NCI-H1436 treated with DMSO at 0.1 percent for 48 hours (cell line): ENCODE data around the gene ZNF836.
A peak's percentile ranks its signal among the peaks of the same experiment; 100 is the strongest.

ENCODE experiments used
- DNase-seq: peaks from one replicate; lab custom pipeline; 2025; lab: John Stamatoyannopoulos, UW

Gene ZNF836

DNA sequence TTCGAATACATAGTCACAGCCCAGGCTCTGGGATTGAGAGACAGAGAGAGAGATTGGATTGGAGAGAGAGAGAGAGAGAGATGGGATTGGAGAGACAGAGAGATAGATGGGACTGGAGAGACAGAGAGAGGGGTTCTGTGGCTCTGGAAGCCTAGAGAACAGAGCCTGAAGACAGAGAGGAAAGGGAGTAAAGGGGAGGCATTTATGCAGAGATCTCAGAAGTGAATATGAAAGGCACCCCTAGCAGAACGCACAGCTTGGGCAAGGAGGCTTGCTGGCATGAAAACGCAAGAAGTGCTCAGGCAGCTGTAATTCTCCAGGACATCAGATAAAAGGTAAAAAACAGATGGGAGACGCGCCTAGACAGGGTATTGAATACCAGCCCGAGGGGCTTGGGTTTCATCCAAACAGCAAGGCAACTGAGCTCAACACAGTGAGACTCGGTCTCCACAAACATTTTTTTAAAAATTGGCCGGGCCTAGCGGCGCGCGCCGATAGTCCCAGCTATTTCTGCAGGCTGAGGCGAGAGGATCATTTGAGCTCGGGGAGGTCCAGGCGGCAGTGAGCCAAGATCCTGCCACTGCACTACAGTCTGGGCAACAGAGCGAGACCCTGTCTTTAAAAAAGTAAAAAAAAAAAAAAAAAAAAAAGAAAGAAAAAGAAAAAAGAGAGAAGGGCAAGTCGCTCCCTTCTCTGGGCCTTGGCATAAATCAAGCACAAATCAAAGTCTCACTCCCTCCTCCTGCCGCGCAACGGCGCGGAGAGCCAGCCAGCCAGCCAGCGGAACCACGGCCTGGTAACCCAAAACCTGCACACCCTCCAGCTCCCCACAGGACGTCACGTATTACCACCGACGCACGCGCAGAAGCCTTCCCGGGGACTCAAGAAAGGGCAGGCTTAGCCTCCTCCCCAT is 17.7 kb upstream of the ZNF836 start:
- no peak for DNase-seq

GRCh38 chr19:52187407-52187806 is 16.0 kb upstream of the ZNF836 start:
- no peak for DNase-seq

DNA sequence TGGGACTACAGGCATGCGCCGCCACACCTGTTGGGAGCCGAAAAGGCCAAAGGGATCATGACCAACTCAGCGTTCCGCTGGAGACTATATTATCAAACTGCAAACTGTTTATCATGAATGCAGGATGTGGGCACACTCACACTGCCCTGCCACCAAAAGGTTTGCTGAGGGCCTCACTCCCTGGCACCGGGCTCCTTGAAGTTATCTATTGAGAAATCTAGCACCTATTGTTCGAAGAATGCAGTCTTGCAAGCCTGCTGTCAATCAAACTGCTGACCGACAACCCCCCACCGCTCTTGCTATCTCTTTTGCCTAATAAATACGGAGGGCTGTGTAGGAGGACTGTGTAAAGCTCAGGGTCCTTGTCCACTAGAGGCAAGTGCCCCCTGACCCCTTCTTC is 5.2 kb upstream of the ZNF836 start:
- DNase-seq, result no peak

- no peak for DNase-seq
Measured at GRCh38 chr19:52172347-52172746, 926 bp upstream of the ZNF836 start.

- no peak for DNase-seq
Measured at GRCh38 chr19:52170863-52171320, 529 bp downstream of the ZNF836 start.

- no peak for DNase-seq
Measured at GRCh38 chr19:52170304-52170703, 1.1 kb downstream of the ZNF836 start.

GRCh38 chr19:52155596-52156359 is 15.6 kb downstream of the ZNF836 start:
- DNase-seq, result no peak

DNA sequence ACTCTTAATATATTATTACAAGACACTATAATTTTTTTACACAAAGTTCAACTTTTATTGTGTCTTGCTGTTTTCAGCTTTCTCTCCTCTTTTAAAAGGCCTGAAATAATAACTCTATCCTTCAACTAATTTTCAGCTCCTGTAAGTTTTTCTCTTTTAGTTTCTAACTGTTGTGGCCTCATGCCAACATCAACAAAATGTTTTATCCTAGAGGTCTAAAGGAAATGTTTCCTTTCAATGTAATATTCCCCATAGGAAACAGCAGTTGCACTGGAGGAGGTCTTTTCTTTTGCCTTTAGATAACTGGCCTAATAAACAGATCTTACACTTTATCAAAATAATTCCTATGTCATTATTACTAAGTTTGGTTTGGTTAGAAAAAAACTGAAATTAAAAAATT is 23.2 kb downstream of the ZNF836 start:
- DNase-seq, result no peak

DNA sequence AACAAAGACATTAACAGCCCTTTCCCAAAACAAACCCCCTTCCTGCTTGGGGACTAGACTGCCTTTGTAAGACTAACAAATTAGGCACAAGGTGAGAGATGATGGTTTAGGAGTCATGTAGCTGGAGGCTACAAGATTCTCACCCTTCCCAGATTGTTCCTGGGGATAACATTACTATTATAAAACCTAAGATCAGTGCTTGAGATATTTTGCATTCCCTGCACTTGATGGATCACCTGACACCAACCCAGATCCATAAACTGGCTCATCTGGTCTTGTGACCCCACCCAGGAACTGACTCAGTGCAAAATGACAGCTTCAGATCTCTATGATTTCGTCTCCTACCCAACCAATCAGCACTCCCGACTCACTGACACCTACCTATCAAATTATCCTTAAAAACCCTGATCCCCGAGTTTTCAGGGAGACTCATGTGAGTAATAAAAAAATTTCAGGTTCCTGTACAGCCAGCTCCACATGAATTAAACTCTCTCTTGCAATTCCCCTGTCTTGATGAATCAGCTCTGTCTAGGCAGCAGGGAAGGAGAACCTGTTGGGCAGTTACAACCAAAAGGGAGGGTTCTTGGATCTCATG is 29.3 kb downstream of the ZNF836 start:
- DNase-seq, result no peak

DNA sequence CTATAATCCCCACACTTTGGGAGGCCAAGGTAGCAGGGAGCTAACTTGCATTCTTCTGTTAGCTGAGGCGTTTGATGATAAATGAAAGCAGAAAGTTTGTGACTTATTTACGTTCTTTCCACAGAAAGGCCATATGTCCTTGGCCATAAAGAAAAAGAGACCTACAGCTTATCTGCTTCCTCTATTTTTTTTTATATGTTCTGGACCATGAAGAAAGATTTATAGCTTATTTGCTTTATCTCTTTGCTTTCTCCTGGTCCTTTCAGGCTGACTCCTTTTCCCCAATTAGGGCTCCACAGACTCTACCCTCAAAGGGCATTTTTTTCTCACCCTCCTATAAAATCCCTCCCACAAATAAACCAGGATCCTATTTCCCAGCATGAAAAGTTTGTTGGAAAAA is 30.2 kb downstream of the ZNF836 start:
- DNase-seq, result no peak

DNA sequence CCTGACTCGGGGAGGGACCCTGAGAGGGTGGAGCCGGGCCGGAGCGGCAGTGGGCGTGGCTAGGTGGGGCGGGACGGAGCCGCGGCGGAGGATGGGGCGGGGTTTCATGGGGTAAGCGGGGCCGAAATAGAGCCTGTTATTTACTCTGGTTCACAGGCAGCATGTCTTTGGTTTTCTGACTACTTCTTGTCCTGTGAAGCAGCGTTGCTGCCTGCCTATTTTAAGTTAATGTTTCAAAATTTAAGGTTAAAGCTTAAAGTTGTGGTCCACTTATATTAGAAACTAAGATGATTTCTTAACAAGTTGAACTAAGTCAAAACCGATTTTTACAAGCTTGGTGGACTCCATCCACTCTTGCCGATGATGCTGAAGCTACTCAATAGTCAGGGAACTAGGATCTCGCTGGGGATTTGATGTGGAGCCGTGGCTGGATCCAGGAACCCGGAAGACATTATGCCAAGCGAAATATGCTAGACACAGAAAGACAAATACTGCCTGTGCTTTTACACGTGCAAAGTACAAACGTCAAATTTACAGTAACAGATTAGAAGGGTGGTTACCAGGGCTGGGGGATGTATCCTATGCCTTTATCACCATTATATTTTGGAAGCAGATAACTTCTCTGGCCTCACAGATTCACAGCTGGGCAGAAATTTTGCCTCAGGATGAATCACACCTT is 31.2 kb downstream of the ZNF836 start:
- DNase-seq, result no peak

DNA sequence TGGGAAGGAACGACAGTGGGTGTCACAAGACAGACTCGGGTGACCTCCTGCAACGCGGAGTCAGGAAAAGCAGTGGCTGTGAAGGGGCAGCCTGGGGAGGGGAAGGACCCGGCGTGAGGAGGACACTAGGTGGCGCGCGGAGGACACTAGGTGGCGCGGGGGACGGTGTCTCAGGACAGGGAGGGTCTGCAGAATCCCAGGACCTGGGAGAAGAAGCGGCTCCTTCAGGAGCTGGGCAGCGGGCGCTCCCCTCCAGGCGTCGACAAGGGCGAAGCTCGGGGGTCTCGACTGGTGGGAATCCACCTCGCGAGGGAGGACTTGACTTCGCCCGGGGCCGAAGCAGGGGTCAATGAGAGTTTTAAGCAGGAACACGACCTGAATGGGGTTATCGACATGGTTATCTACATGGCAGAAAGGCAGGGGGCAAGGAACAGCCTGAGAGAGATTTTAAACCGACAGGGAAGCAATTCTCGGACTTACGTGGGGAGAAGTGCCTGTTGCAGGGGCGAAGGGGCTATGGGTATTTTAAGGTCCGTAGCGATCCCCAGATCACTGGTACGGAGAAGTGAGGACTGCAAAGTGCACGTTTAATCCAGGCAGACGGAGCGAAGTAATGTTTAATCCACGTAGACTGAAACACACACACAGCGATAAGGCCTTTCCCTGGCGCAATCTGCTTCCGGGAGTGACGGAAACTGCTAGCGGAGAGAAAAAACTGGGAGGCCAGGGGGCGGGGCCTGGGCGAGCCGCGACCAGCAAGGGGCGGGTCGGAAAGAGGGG is 32.0 kb downstream of the ZNF836 start, which contains the start of gene ZNF616:
Gene ZNF616 (minus strand): TSS at position 687 of the 780 bp plus-strand sequence. CDS start 9,426 bp downstream, outside the sequence.
- DNase-seq, result peak; percentile 90

- no peak for DNase-seq
Measured at GRCh38 chr19:52138983-52139251, 32.5 kb downstream of the ZNF836 start.

DNA sequence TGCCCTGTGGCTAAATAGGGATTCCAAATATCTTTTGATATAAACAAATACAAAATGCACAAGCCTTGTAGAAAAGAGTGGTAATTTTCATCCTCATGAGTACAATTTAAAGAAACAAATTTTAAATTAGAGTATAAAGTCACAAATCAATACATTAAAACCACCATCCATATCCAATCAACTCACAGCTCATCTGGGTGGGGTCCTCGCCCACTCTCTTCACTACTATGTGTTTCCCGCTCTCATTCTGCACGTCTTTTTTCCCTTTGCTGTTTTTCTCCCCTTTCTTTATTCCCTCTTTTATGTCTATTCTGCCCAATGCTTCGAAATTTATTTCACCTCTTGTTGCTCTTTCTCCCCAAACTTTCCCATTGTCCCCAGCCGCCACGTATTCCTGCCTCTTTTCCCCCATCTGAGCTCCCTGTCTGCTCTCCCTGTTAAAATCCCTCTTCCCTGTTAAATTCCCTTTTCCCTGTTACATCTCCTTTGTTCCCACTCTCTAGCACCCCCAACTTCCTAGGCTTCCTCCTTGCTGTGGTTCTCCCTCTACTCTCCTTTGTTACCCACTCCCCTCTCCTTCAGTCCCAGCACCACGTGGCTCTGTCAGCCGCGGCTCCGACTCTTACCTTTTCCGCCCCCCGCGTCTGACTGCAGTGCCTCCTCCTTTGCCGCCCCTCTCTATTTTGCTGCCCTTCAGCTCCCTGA is 33.0 kb downstream of the ZNF836 start:
- DNase-seq, result no peak

GRCh38 chr19:52120286-52120685 is 51.1 kb downstream of the ZNF836 start:
- DNase-seq, result no peak

DNA sequence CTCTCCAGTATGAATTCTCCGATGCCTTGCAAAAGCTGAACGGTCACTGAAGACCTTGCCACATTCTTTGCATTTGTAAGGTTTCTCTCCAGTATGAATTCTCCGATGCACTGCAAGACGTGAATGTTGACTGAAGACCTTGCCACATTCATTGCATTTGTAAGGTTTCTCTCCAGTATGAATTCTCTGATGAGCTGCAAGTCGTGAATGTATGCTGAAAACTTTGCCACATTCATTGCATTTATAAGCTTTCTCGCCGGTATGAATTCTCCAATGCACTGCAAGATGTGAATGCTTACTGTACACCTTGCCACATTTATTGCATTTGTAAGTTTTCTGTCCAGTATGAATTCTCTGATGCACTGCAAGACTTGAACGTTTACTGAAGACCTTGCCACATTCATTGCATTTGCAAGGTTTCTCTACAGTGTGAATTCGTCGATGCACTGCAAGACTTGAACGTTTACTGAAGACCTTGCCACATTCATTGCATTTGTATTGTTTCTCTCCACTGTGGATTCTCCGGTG is 55.8 kb downstream of the ZNF836 start:
- no peak for DNase-seq

- DNase-seq, result no peak
Measured at GRCh38 chr19:52114691-52115090, 56.7 kb downstream of the ZNF836 start.

DNA sequence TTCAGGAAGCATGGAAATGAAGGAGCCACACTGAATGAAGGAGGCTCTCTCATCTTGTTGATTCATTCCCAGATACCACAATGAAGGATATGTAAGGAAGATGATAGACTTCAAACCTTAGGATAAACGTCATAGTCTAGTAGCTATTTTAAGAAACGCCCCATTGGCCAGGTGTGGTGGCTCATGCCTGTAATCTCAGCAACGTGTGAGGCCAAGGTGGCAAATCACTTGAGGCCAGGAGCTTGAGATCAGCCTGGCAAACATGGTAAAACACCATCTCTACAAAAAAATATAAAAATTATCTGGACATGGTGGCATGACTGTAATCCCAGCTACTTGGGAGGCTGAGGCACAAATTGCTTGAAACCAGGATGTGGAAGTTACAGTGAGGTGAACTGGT is 58.8 kb downstream of the ZNF836 start:
- DNase-seq, result no peak

DNA sequence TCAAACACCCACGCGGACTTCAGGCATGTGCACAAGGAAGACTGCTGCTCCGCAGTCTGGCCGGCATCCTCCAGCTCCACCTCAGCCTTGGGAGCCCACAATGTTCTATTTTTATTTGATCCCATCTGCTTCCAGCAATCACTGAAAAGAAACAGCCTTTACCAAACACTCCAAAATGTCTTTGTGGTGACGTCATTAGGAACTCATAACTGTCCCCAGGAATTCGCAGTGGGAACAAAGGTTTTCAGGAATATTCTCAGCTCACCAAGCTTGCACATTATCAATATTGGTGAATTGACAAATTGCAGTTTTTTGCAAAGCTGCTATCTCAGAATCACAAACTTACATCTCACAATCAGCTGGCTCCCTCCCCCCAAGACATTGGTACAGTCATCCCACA is 60.6 kb downstream of the ZNF836 start:
- DNase-seq, result no peak
